SU-DHL-6 (cell line): ENCODE data around the gene TTC39C.

Source experiments
- CTCF ChIP-seq: fragments of 200-600 bp; sonication (generic); IDR thresholded peaks from one replicate; pipeline ENCODE4 v1.5.1; 2017; ENCODE audit warnings: antibody characterized with exemption, mild to moderate bottlenecking, low read length, moderate library complexity; ENCODE audit not compliant: insufficient read depth, poor library complexity, severe bottlenecking
- EZH2phosphoT487 ChIP-seq: fragments of 200-600 bp; sonication (generic), shearing (Covaris generic); conservative IDR thresholded peaks from 2 replicates; pipeline ENCODE4 v1.6.1; 2018; ENCODE audit warnings: mild to moderate bottlenecking, antibody characterized with exemption, low read length, moderate library complexity, mixed read lengths

DNA sequence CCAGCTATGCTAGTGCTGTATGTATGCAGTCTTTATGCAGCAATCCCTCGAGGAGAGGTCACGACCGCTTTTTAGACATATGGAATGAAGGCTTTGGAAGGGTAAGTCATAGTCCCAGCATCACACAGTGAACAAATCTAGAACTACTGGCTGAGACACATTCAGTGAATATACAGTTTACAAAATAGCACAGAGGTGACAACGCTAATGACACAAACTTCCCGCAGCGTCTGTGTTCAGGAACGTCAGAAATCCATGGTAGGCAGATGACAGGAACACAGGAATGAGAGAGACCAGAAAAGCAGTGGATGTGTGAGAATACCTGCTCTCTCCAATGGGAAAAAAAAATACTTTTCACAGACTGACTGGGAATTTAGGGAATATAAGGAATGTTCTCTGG, 153.9 kb downstream of the TTC39C start:
- TF ChIP-seq CTCF (no peak), EZH2phosphoT487 (no peak)
